ENCODE data around the gene ZNF385D.

DNA sequence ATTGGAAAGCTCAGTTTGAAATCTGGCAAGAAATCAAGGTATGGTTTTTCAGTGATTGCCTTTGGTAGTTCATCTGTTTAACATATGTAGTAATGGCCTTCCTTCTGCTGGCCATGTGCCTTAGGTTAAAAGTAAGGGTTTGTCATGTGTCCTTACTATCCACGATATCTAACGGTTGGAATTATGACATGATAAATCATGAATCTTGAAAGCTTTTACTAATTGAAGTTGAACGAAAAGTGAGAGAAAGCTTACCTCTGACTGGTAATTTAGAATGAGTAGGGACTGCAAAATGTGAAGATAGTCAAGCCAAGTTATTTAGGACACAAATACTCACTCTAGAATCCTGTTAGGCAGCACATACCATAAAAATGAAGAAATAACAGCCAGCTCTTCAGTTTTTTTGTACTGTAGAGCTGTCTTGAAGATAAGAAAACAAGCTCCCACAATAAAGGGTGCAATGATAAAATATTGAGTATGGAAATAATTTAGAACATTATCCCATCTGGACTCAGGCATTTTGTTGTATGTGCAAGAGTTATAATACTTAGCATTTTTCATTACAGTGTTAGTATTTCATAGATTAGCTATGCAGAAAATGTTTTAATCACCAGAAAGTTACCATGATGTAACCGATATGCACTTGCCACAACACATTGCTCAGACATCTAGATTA lies 303.4 kb downstream of the ZNF385D start:
- TF ChIP-seq, protein P1, sequence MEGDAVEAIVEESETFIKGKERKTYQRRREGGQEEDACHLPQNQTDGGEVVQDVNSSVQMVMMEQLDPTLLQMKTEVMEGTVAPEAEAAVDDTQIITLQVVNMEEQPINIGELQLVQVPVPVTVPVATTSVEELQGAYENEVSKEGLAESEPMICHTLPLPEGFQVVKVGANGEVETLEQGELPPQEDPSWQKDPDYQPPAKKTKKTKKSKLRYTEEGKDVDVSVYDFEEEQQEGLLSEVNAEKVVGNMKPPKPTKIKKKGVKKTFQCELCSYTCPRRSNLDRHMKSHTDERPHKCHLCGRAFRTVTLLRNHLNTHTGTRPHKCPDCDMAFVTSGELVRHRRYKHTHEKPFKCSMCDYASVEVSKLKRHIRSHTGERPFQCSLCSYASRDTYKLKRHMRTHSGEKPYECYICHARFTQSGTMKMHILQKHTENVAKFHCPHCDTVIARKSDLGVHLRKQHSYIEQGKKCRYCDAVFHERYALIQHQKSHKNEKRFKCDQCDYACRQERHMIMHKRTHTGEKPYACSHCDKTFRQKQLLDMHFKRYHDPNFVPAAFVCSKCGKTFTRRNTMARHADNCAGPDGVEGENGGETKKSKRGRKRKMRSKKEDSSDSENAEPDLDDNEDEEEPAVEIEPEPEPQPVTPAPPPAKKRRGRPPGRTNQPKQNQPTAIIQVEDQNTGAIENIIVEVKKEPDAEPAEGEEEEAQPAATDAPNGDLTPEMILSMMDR (IDR thresholded peaks at IDR 0.05) = no peak
- TF ChIP-seq POLR2A (IDR thresholded peaks at IDR 0.05) = no peak

Measured in right lobe of liver (tissue), 4 donors.